Immature natural killer cell (primary cell): ENCODE results near the gene RALY. TPM values are rescaled to one million over a fixed set of nuclear protein-coding genes. Genes with fewer than 3 reads are reported as not detected.

ENCODE experiments used
- polyA plus RNA-seq, 3 donors: library from polyadenylated mRNA; unstranded; fragments of 300-500 nt; fragmentation: Illumina TruSeq; gene quantifications; one replicate each; pipeline ENCODE4 v1.2.3, GENCODE V29; 2021

Gene RALY
- polyA plus RNA-seq, 3 donors from 2014 or later: 271 to 323 (median 273) TPM

Other genes with a start within 250 kb of the RALY start
- gene CHMP4B, start 182.6 kb upstream of the RALY start, polyA plus RNA-seq: 1 to 10 TPM; 1.3 to 8.1 (median 3.7) TPM
- gene EIF2S2, start 118.3 kb downstream of the RALY start, polyA plus RNA-seq: 10 to 100 TPM; 19.9 to 22.9 (median 20.7) TPM
- gene ASIP, start 247.5 kb downstream of the RALY start, polyA plus RNA-seq: under 1 TPM in 1 of 3 donors, not detected in 2; 0.43 TPM